Placental epithelial cell (primary cell): ENCODE results near the gene OR5M3. TPM values are rescaled to one million over a fixed set of nuclear protein-coding genes. Genes with fewer than 3 reads are reported as not detected.

Experiments used
- total RNA-seq: library from RNA; depleted of rRNA; stranded (reverse); fragments of >200 nt; gene quantifications from 2 replicates; pipeline ENCODE4 v1.2.3, GENCODE V29; 2012

OR5M3 gene
- not detected in 2 replicates for total RNA-seq

GRCh38 chr11:56473252-56473651 lies at the start of gene OR5M3:
Gene OR5M3, minus strand, starts transcription at chr11:56473352. Its CDS starts 2,855 bp downstream, at chr11:56470497.

GRCh38 chr11:56491270-56491669 lies 18.1 kb upstream of the OR5M3 start, which contains the start of gene OR5M8:
Gene OR5M8, minus strand, starts transcription at chr11:56491370. Its CDS starts 0 bp downstream, at chr11:56491370.

Other genes with a start within 250 kb of the OR5M3 start
- gene OR5T2, start 239.1 kb downstream of the OR5M3 start, total RNA-seq: not detected in 2 replicates
- not detected in 2 replicates for gene OR5T3, start 221.1 kb downstream of the OR5M3 start, total RNA-seq
- gene OR5T1, start 199.2 kb downstream of the OR5M3 start, total RNA-seq: not detected in 2 replicates
- not detected in 2 replicates for gene OR8H1, start 181.1 kb downstream of the OR5M3 start, total RNA-seq
- gene OR8K3, start 158.2 kb downstream of the OR5M3 start, total RNA-seq: not detected in 2 replicates
- not detected in 2 replicates for gene OR8K1, start 127.3 kb downstream of the OR5M3 start, total RNA-seq
- gene OR8J1, start 119.1 kb downstream of the OR5M3 start, total RNA-seq: not detected in 2 replicates
- gene OR8U1, start 97.7 kb downstream of the OR5M3 start, total RNA-seq: not detected in 2 replicates
- gene OR5AL1, start 60.7 kb downstream of the OR5M3 start, total RNA-seq: not detected in 2 replicates
- not detected in 2 replicates for gene OR5M8, start 18.0 kb upstream of the OR5M3 start, total RNA-seq
- gene OR5M11, start 69.9 kb upstream of the OR5M3 start, total RNA-seq: not detected in 2 replicates
- gene OR5M10, start 104.4 kb upstream of the OR5M3 start, total RNA-seq: 0.33 TPM in 1 of 2 replicates, not detected in the other
- under 0.01 and 0.43 TPM in 2 replicates for gene OR5M1, start 141.5 kb upstream of the OR5M3 start, total RNA-seq
- 0.33 TPM in 1 of 2 replicates, not detected in the other for gene OR5AP2, start 169.1 kb upstream of the OR5M3 start, total RNA-seq
- gene OR5AR1, start 190.3 kb upstream of the OR5M3 start, total RNA-seq: not detected in 2 replicates
- not detected in 2 replicates for gene OR9G1, start 225.7 kb upstream of the OR5M3 start, total RNA-seq